A673 (cell line): Measurements from ENCODE around the gene ZNF444. TPM values are rescaled to one million over a fixed set of nuclear protein-coding genes. Genes with fewer than 3 reads are reported as not detected.
A peak's percentile ranks its signal among the peaks of the same experiment; 100 is the strongest.

Experiments used
- BruUV-seq: library from RNA; stranded (reverse); fragments of 400-500 nt; replicated peaks from 2 replicates; lab custom pipeline; 2021; lab: Mats Ljungman, UMichigan
- CTCF ChIA-PET: fragments of 300-600 bp; sonication (Branson Sonifier 250); formaldehyde crosslinking; loops from one replicate; lab custom pipeline; 2022; ENCODE audit warnings: antibody characterized with exemption; lab: Charles Lee
- POLR2A ChIA-PET: fragments of 300-600 bp; sonication (Branson Sonifier 250); formaldehyde crosslinking; loops from one replicate; lab custom pipeline; 2022; ENCODE audit warnings: antibody characterized with exemption; ENCODE audit not compliant: low non-redundant PET; lab: Charles Lee
- DNase-seq: peaks from one replicate; pipeline ENCODE4 v3.0.0-alpha.2; 2015; ENCODE audit warnings: low spot score
- H3K27ac ChIP-seq: fragments of 200-600 bp; sonication (generic); 2 replicates; pipeline ENCODE4 v1.5.1; 2016; ENCODE audit warnings: mixed run types, low read depth, mild to moderate bottlenecking, mixed read lengths, antibody characterized with exemption, low read length; ENCODE audit not compliant: poor library complexity, severe bottlenecking
- H3K27me3 ChIP-seq: fragments of 200-600 bp; sonication (generic); replicated peaks from 2 replicates; pipeline ENCODE4 v1.6.1; 2017; ENCODE audit warnings: mixed run types, low read depth, mild to moderate bottlenecking, mixed read lengths, antibody characterized with exemption, low read length; ENCODE audit not compliant: insufficient read depth, poor library complexity
- H3K36me3 ChIP-seq: fragments of 200-600 bp; sonication (generic); 2 replicates; pipeline ENCODE4 v1.6.1; 2016; ENCODE audit warnings: mixed run types, mild to moderate bottlenecking, mixed read lengths, antibody characterized with exemption, low read length; ENCODE audit not compliant: insufficient read depth, poor library complexity, severe bottlenecking
- H3K4me1 ChIP-seq: fragments of 200-600 bp; sonication (generic); 2 replicates; pipeline ENCODE4 v1.6.1; 2017; ENCODE audit warnings: mixed run types, mild to moderate bottlenecking, mixed read lengths, antibody characterized with exemption, low read length; ENCODE audit not compliant: insufficient read depth, poor library complexity, severe bottlenecking
- H3K4me3 ChIP-seq: fragments of 200-600 bp; sonication (generic); 2 replicates; pipeline ENCODE4 v1.5.1; 2016; ENCODE audit warnings: low read depth, mixed run types, mild to moderate bottlenecking, mixed read lengths, low read length; ENCODE audit not compliant: poor library complexity, severe bottlenecking
- H3K9me3 ChIP-seq: fragments of 200-600 bp; sonication (generic); 2 replicates; pipeline ENCODE4 v1.6.1; 2016; ENCODE audit warnings: mixed run types, low read depth, mild to moderate bottlenecking, mixed read lengths, antibody characterized with exemption, low read length; ENCODE audit not compliant: poor library complexity, severe bottlenecking
- CTCF ChIP-seq: fragments of 300-800, 200-600 bp; sonication (generic); conservative IDR thresholded peaks from 2 replicates; pipeline ENCODE4 v1.5.1; 2017; ENCODE audit warnings: low read depth, mild to moderate bottlenecking, antibody characterized with exemption, low read length, moderate library complexity, mixed read lengths
- EZH2 ChIP-seq: fragments of 200-600 bp; sonication (generic); IDR thresholded peaks from 2 replicates; pipeline ENCODE4 v1.6.1; 2017; ENCODE audit warnings: borderline replicate concordance, low read depth, mild to moderate bottlenecking, mixed read lengths, antibody characterized with exemption, low read length; ENCODE audit not compliant: poor library complexity, severe bottlenecking
- intact Hi-C: fragments of 100-400 bp; cut with micrococcal nuclease; formaldehyde crosslinking; loops from one replicate; pipeline ENCODE4 v1.10.0; 2022; ENCODE audit not compliant: unreplicated experiment
- total RNA-seq: library from RNA; stranded (reverse); gene quantifications from 2 replicates; pipeline ENCODE4 v1.2.3, GENCODE V29; 2021

Gene ZNF444
- total RNA-seq, 1 experiment from 2014 or later: 45.3 TPM

- H3K27ac ChIP-seq: peak overlapping the region; percentile 98
- intact Hi-C loops: loop anchor here (2.0 kb wide), 1 partner anchor 21 kb away; the partner anchor contains the start of gene ZNF444
- no peaks in the 10 kb centered on the region for H3K9me3 ChIP-seq
- H3K4me1 ChIP-seq: peaks cover 10% of the 10 kb centered on the region
- no TSS peak for BruUV-seq
- DNase-seq: no peak
- CTCF ChIA-PET: no interaction called here
- no peaks in the 10 kb centered on the region for H3K36me3 ChIP-seq
- TF ChIP-seq CTCF (no peak), EZH2 (no peak)
- H3K4me3 ChIP-seq: peak overlapping the region; percentile 97
- no peaks in the 10 kb centered on the region for H3K27me3 ChIP-seq
- POLR2A ChIA-PET: interaction anchor here (1.1 kb wide), 1 partner anchor 15 kb away, joined by 3 read pairs; no protein-coding TSS in a partner anchor
These were observed 21.1 kb upstream of the ZNF444 start for GRCh38 chr19:56120002-56120370.

- H3K36me3 ChIP-seq: no peaks in the 10 kb centered on the region
- no peaks in the 10 kb centered on the region for H3K9me3 ChIP-seq
- H3K27me3 ChIP-seq: no peaks in the 10 kb centered on the region
- DNase-seq: peak; percentile 87
- H3K4me3 ChIP-seq: peak overlapping the region; percentile 97
- TF ChIP-seq CTCF: no peak
- no peak for TF ChIP-seq EZH2
- H3K27ac ChIP-seq: peak overlapping the region; percentile 98
- intact Hi-C loops: loop anchor here (2.0 kb wide), 1 partner anchor 20 kb away; the partner anchor contains the start of gene ZNF444
- ChIA-PET CTCF (interaction anchor here (0.7 kb wide), 1 partner anchor 213 kb away, joined by 3 read pairs; no protein-coding TSS in a partner anchor), POLR2A (interaction anchor here (0.6 to 1.1 kb wide), 3 partner anchors 14 to 41 kb away, joined by 3 to 4 read pairs (median 3); no protein-coding TSS in a partner anchor)
- H3K4me1 ChIP-seq: peaks cover 10% of the 10 kb centered on the region
- BruUV-seq: no TSS peak
These were observed 20.5 kb upstream of the ZNF444 start for GRCh38 chr19:56120371-56121179.

GRCh38 chr19:56121180-56122167 lies 19.6 kb upstream of the ZNF444 start, which contains the start of gene ZNF787:
Gene ZNF787 (minus strand): TSS chr19:56121295. CDS start chr19:56103217, 18,078 bp downstream.
- no peaks in the 10 kb centered on the region for H3K27me3 ChIP-seq
- no peaks in the 10 kb centered on the region for H3K9me3 ChIP-seq
- DNase-seq: peak; percentile 99
- H3K27ac ChIP-seq: peak within 1 kb of the TSS; percentile 98
- ChIA-PET CTCF (interaction anchor here (0.7 kb wide), 1 partner anchor 212 kb away, joined by 3 read pairs; no protein-coding TSS in a partner anchor), POLR2A (interaction anchor here (0.6 to 1.1 kb wide), 2 partner anchors 13 to 19 kb away, joined by 3 to 4 read pairs; no protein-coding TSS in a partner anchor)
- TSS peak; percentile 38 for BruUV-seq
- intact Hi-C loops: loop anchor here (2.0 kb wide), 1 partner anchor 19 kb away; the partner anchor contains the start of gene ZNF444
- H3K4me3 ChIP-seq: peak within 1 kb of the TSS; percentile 97
- TF ChIP-seq CTCF (no peak), EZH2 (no peak)
- H3K36me3 ChIP-seq: no peaks in the 10 kb centered on the region
- H3K4me1 ChIP-seq: peaks cover 10% of the 10 kb centered on the region
